A549 (cell line): ENCODE measurements around the gene URI1. TPM values are rescaled to one million over a fixed set of nuclear protein-coding genes. Genes with fewer than 3 reads are reported as not detected.

ENCODE experiments used
- ATAC-seq, 2 experiments: fragments of 200-7000 bp in 1 of 2; fragments of >200 bp in 1 of 2; cut with Nextera tagmentation in 1 of 2; cut with Tn5 transposase in 1 of 2; 3 replicates each; pipeline versions ENCODE4 v1.8.0 to v1.9.1; 2018 to 2020; ENCODE audit warnings: mild to moderate bottlenecking in 1 of 2, moderate library complexity in 1 of 2
- CTCF ChIA-PET: fragments of 300-600 bp; sonication (Branson Sonifier 250); formaldehyde crosslinking; extraction: SDS; loops from one replicate; lab custom pipeline; 2021; ENCODE audit warnings: antibody characterized with exemption, inconsistent platforms; lab: Yijun Ruan, JAX
- POLR2A ChIA-PET: fragments of 350-600 bp; formaldehyde crosslinking; extraction: SDS; loops from one replicate; lab custom pipeline; 2021; ENCODE audit warnings: antibody characterized with exemption, inconsistent platforms; lab: Yijun Ruan, JAX
- DNase-seq, 2 experiments: peaks; one replicate each; pipeline versions ENCODE4 v3.0.0 to v3.0.0-alpha.2; 2011 to 2016; ENCODE audit warnings: low read depth in 1 of 2, low spot score in 1 of 2
- FAIRE-seq: peaks from 2 replicates; lab custom pipeline; 2011; peaks lifted over from hg19 to GRCh38; lab: Jason Lieb, UNC
- H3K27ac ChIP-seq, 2 experiments: fragments of >200 bp; sonication (Bioruptor Twin); formaldehyde crosslinking; 3 replicates each; pipeline ENCODE4 v1.5.1; 2016 to 2017
- H3K4me1 ChIP-seq: fragments of >200 bp; sonication (Bioruptor Twin); formaldehyde crosslinking; 3 replicates; pipeline ENCODE4 v1.6.1; 2016
- H3K4me2 ChIP-seq: fragments of >200 bp; sonication (Bioruptor Twin); formaldehyde crosslinking; 3 replicates; pipeline ENCODE4 v1.6.1; 2016
- H3K4me3 ChIP-seq: fragments of >200 bp; sonication (Bioruptor Twin); formaldehyde crosslinking; 3 replicates; pipeline ENCODE4 v1.5.1; 2016
- H3K9me3 ChIP-seq: fragments of >200 bp; sonication (Bioruptor Twin); formaldehyde crosslinking; 3 replicates; pipeline ENCODE4 v1.6.1; 2016
- BHLHE40 ChIP-seq: IDR thresholded peaks from 2 replicates; pipeline ENCODE4 v1.6.1; 2012; ENCODE audit warnings: low read depth, low read length, inconsistent platforms
- CBX8 ChIP-seq: fragments of 200-600 bp; sonication (generic); IDR thresholded peaks from 2 replicates; pipeline ENCODE4 v1.6.1; 2016
- CHD2 ChIP-seq: fragments of 150-350 bp; IDR thresholded peaks from 2 replicates; pipeline ENCODE4 v1.6.1; 2014; ENCODE audit warnings: low read length; ENCODE audit not compliant: partially characterized antibody
- EHMT2 ChIP-seq: fragments of 200-600 bp; sonication (generic); IDR thresholded peaks from 2 replicates; pipeline ENCODE4 v1.6.1; 2016; ENCODE audit warnings: antibody characterized with exemption, low read depth, mild to moderate bottlenecking, moderate library complexity
- FOSB ChIP-seq: fragments of 250-450 bp; sonication (Bioruptor Pico); IDR thresholded peaks from 2 replicates; pipeline ENCODE4 v1.5.0; 2020; ENCODE audit warnings: mild to moderate bottlenecking, moderate library complexity
- FOXS1 ChIP-seq: fragments of 250-450 bp; sonication (Bioruptor Pico); IDR thresholded peaks from 2 replicates; pipeline ENCODE4 v1.5.0; 2020; ENCODE audit warnings: mild to moderate bottlenecking, moderate library complexity
- HDAC2 ChIP-seq: fragments of 200-600 bp; sonication (generic); IDR thresholded peaks from 2 replicates; pipeline ENCODE4 v1.6.1; 2016
- KDM1A ChIP-seq: fragments of 200-600 bp; sonication (generic); IDR thresholded peaks from 2 replicates; pipeline ENCODE4 v1.6.1; 2016; ENCODE audit warnings: low read depth, mild to moderate bottlenecking
- MAZ ChIP-seq: fragments of 150-350 bp; IDR thresholded peaks from 2 replicates; pipeline ENCODE4 v1.6.1; 2014; ENCODE audit warnings: antibody characterized with exemption, low read depth, low read length, borderline replicate concordance
- NPAS2 ChIP-seq: fragments of 250-450 bp; sonication (Bioruptor Pico); IDR thresholded peaks from 2 replicates; pipeline ENCODE4 v1.8.0; 2022; ENCODE audit warnings: mild to moderate bottlenecking, moderate library complexity, borderline replicate concordance
- NR3C1 ChIP-seq: fragments of >200 bp; sonication (Bioruptor Twin); formaldehyde crosslinking; IDR thresholded peaks from 3 replicates; pipeline ENCODE4 v1.6.1; 2017
- PHF8 ChIP-seq: fragments of 200-600 bp; sonication (generic); IDR thresholded peaks from 2 replicates; pipeline ENCODE4 v1.6.1; 2016; ENCODE audit warnings: low read depth, mild to moderate bottlenecking, antibody characterized with exemption, moderate library complexity, borderline replicate concordance
- RAD21 ChIP-seq, 2 experiments: fragments of >200 bp in 1 of 2; sonication (Bioruptor Twin) in 1 of 2; formaldehyde crosslinking in 1 of 2; IDR thresholded peaks in 1 of 2; conservative IDR thresholded peaks in 1 of 2; 2 replicates in 1 of 2; 3 replicates in 1 of 2; pipeline ENCODE4 v1.6.1; 2012 to 2018; ENCODE audit warnings: inconsistent platforms in 1 of 2
- RCOR1 ChIP-seq: fragments of 150-350 bp; IDR thresholded peaks from 2 replicates; pipeline ENCODE4 v1.6.1; 2014; ENCODE audit warnings: antibody characterized with exemption, low read length, low read depth
- SMC3 ChIP-seq: fragments of >200 bp; sonication (Bioruptor Twin); formaldehyde crosslinking; IDR thresholded peaks from 3 replicates; pipeline ENCODE4 v1.6.1; 2018; ENCODE audit warnings: inconsistent platforms
- SREBF2 ChIP-seq: fragments of 450-650 bp; IDR thresholded peaks from 2 replicates; pipeline ENCODE4 v1.6.1; 2014; ENCODE audit warnings: mild to moderate bottlenecking, moderate library complexity
- TFCP2L1 ChIP-seq: fragments of 250-450 bp; sonication (Bioruptor Pico); IDR thresholded peaks from 2 replicates; pipeline ENCODE4 v1.5.0; 2021; ENCODE audit warnings: mild to moderate bottlenecking
- TP53 ChIP-seq: fragments of 250-450 bp; sonication (Bioruptor Pico); IDR thresholded peaks from 2 replicates; pipeline ENCODE4 v1.5.0; 2021; ENCODE audit warnings: mild to moderate bottlenecking, moderate library complexity
- ZC3H11A ChIP-seq: fragments of 450-650 bp; IDR thresholded peaks from 2 replicates; pipeline ENCODE4 v1.6.1; 2014; ENCODE audit warnings: antibody characterized with exemption, mild to moderate bottlenecking
- ZNF302 ChIP-seq: fragments of 250-450 bp; sonication (Bioruptor Pico); IDR thresholded peaks from 2 replicates; pipeline ENCODE4 v1.9.0; 2021; ENCODE audit warnings: inconsistent platforms, mild to moderate bottlenecking, moderate library complexity
- WGBS: methylation state at CpG from one replicate; pipeline ENCODE4 v1.1.6; 2017; ENCODE audit errors: missing lambda C conversion rate; 5-methylcytosine and 5-hydroxymethylcytosine counted together
- polyA plus RNA-seq, 4 experiments: library from polyadenylated mRNA; depleted of rRNA in 3 of 4; stranded (reverse); fragments of >200 nt; fragmentation: RNase III in 1 of 4; extraction: RNeasy Plus Mini Kit Qiagen cat#74134 plus additional on column Dnase treatment in 1 of 4; gene quantifications; 2 replicates in 3 of 4; 3 replicates in 1 of 4; pipeline ENCODE4 v1.2.3, GENCODE V29; 2011 to 2017
- TF ChIP-seq, protein P1 (sequence below): fragments of 150-350 bp; IDR thresholded peaks from 2 replicates; pipeline ENCODE4 v1.6.1; 2014; ENCODE audit warnings: low read depth, mild to moderate bottlenecking, low read length
- TF ChIP-seq, protein P2 (sequence below): fragments of 450-650 bp; IDR thresholded peaks from 2 replicates; pipeline ENCODE4 v1.6.1; 2014; ENCODE audit warnings: antibody characterized with exemption

URI1 gene
- polyA plus RNA-seq, 2 of the 4 experiments (the other 2 are of a cell fraction), result 116 to 228 TPM

- Histone ChIP-seq H3K9me3 (no peaks in the 10 kb centered on the region), H3K4me1 (no peaks in the 10 kb centered on the region), H3K4me2 (no peak overlapping the region), H3K27ac (no peak overlapping the region), H3K4me3 (no peak overlapping the region)
- FAIRE-seq, result no peak
- WGBS, result 70% methylated on average over 11 of the region's 11 CpGs
- no peak for ATAC-seq
- TF ChIP-seq CBX8 (no peak), FOXS1 (CRISPR knock-in tag) (no peak), HDAC2 (no peak), CHD2 (no peak), ZNF302 (CRISPR knock-in tag) (no peak), KDM1A (no peak), RAD21 (conservative IDR thresholded peaks at IDR 0.05 in 1 of 2, IDR thresholded peaks at IDR 0.05 in 1 of 2) (no peak), SREBF2 (no peak), TFCP2L1 (no peak), TP53 (no peak), NPAS2 (no peak), MAZ (no peak), ZC3H11A (no peak), NR3C1 (no peak), FOSB (CRISPR knock-in tag) (no peak), BHLHE40 (no peak), PHF8 (no peak)
- TF ChIP-seq, protein P1, sequence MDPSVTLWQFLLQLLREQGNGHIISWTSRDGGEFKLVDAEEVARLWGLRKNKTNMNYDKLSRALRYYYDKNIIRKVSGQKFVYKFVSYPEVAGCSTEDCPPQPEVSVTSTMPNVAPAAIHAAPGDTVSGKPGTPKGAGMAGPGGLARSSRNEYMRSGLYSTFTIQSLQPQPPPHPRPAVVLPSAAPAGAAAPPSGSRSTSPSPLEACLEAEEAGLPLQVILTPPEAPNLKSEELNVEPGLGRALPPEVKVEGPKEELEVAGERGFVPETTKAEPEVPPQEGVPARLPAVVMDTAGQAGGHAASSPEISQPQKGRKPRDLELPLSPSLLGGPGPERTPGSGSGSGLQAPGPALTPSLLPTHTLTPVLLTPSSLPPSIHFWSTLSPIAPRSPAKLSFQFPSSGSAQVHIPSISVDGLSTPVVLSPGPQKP, result no peak
- TF ChIP-seq, protein P2, sequence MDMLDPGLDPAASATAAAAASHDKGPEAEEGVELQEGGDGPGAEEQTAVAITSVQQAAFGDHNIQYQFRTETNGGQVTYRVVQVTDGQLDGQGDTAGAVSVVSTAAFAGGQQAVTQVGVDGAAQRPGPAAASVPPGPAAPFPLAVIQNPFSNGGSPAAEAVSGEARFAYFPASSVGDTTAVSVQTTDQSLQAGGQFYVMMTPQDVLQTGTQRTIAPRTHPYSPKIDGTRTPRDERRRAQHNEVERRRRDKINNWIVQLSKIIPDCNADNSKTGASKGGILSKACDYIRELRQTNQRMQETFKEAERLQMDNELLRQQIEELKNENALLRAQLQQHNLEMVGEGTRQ, result no peak
- CTCF ChIA-PET, result interaction anchor here (0.6 to 1.7 kb wide), 5 partner anchors 11 to 134 kb away, joined by 3 to 6 read pairs (median 4); no protein-coding TSS in a partner anchor
- POLR2A ChIA-PET, result no interaction called here
- no peak for DNase-seq
Measured at GRCh38 chr19:29893606-29894284, 48.3 kb upstream of the URI1 start.

GRCh38 chr19:29896802-29897201 lies 45.2 kb upstream of the URI1 start:
- Histone ChIP-seq H3K4me1 (no peaks in the 10 kb centered on the region), H3K9me3 (no peaks in the 10 kb centered on the region), H3K4me3 (no peak overlapping the region), H3K4me2 (no peak overlapping the region), H3K27ac (no peak overlapping the region)
- ATAC-seq, result no peak; a peak in 1 of 6 replicates
- 29% methylated on average over 6 of the region's 6 CpGs for WGBS
- no peak for FAIRE-seq
- TF ChIP-seq EHMT2 (no peak), SMC3 (no peak), ZNF302 (CRISPR knock-in tag) (no peak), RCOR1 (no peak), FOXS1 (CRISPR knock-in tag) (no peak), CHD2 (no peak)
- TF ChIP-seq, protein P1, result no peak
- ChIA-PET POLR2A (interaction anchor here (1.2 kb wide), 1 partner anchor 291 kb away, joined by 3 read pairs; the partner anchor contains the start of gene POP4), CTCF (interaction anchor here (0.6 to 2.9 kb wide), 6 partner anchors 8 to 211 kb away, joined by 3 to 16 read pairs (median 6); no protein-coding TSS in a partner anchor)
- no peak for DNase-seq
